Umbilical cord (tissue), 2 donors: Measurements from ENCODE around the gene ACTL6B. TPM values are rescaled to one million over a fixed set of nuclear protein-coding genes. Genes with fewer than 3 reads are reported as not detected.

Experiments
- DNase-seq: peaks from one replicate; pipeline ENCODE4 v3.0.0-alpha.2; 2015; ENCODE audit warnings: low spot score
- total RNA-seq: library from RNA; depleted of rRNA; stranded (reverse); fragments of >200 nt; gene quantifications from one replicate; pipeline ENCODE4 v1.2.3, GENCODE V29; 2014; ENCODE audit warnings: low replicate concordance; ENCODE audit not compliant: insufficient read depth

ACTL6B gene
- total RNA-seq, 1 donor from 2014 or later: not detected

DNA sequence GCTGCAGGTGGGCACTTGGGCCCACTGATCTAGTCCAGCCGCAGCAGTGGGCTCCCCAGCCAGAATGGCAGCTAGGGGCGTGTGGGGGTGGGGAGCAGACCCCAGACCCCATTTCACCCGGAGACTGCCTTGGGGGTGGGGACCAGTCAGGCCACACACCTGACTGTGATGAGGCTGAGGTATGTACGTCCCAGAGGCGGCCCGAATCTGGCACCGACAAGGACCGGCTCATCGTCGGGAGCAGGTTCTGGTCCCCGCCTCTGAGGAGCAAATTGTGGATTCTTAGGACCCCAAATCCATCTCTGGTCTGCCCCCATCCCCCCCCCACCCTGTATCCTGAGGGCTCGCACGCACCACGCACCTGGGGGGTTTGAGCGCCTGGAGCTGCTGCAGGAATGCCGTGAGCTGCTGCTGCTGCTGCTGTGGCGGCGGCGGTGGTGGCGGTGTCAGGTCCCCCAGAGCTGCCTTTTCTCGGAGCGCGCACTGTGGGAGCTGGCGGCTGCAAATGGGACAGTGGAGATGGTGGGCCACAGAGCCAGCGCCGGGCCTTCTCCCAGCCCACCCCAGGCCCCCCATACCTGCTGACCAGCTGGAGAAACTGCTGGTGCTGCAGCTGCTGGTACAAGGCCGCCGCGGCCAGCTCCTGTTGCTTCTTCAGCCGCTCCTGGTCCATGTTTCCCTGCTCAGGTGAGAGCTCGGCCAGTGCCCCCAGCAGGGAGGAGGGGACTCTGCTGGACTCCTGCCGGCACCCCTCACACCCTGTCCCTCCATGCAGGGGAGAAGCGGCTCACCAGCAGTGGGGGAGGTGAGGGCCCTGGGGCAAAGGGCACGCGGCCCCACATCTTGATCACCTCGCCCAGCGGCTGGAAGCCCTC, 27.6 kb upstream of the ACTL6B start:
- DNase-seq: no peak

DNA sequence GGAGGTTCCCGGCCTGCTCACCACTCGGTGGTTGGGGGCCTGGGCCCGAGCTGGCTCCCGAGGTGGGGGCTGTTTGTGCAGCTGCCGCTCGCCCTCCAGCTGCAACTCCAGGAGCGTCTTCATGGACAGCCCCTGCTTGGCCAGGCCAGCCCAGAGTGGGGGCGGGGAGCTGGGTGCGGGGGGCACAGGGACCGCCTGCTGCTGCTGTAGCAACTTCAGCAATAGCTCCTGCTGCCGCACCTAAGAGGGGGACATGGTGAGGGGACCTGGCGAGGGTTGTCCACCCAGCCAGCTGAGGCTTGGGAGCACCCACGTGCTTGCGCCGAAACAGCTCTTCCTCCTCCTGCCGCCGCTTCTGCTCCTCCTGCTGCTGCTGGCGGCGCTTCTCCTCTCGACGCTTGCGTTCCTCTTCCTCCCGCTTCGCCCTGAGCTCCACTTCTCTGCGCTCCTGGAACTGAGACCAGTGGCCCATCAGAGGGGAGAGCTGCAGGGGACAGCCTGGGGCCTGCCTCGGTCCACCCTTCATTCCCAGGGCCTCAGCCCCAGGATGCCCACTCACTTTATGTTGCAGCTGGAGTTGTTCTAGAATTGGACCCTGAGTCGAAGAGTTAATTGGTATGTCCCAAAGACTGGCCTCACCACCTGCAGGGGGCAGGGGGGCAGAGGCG, 26.9 kb upstream of the ACTL6B start:
- no peak for DNase-seq

- DNase-seq: no peak
These were observed 26.0 kb upstream of the ACTL6B start for GRCh38 chr7:100682228-100682741.

- DNase-seq: no peak
These were observed 25.4 kb upstream of the ACTL6B start for GRCh38 chr7:100681491-100682227.

GRCh38 chr7:100680576-100681271, 24.5 kb upstream of the ACTL6B start:
- no peak for DNase-seq

- no peak for DNase-seq
These were observed 23.8 kb upstream of the ACTL6B start for GRCh38 chr7:100679927-100680575.

DNA sequence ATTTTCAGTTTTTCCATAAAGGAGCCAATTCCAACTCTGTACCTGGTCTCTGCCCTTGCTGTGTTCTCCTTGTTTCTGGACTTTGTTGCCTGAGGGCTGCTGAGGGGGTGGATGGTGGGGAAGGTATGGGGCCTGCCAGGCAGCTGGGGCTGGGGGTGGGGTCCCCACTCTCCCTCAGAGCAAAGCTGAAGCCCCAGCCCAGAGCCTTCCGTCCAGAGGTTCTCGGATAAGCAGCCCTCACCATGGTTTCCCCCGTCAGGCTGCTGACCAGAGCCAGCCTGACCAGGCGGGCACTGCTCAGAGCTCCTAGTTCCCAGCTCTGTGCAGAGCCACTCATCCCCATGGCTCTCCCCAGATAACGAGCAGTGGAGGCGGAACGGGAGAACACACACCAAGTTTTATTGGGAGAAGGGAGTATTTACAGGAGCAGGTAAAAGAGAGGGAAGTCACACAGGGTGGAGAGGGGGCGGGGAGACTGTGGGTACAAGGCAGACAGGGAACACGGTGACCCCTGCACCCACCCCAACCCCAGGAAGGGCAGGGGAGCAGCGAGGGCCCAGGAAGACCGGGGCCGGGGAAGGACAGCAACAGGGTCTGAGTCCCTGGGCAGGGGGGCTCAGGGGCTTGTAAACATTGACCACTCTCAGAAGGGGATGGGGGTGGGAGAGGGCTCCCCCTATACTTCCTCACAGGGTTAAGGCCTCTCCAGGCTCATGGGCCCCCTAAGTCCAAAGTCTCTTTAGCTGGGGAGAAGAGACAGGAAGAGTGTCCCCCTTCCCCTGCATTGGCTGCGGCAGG, 23.1 kb upstream of the ACTL6B start:
- no peak for DNase-seq

- no peak for DNase-seq
These were observed 22.2 kb upstream of the ACTL6B start for GRCh38 chr7:100678291-100678984.

DNA sequence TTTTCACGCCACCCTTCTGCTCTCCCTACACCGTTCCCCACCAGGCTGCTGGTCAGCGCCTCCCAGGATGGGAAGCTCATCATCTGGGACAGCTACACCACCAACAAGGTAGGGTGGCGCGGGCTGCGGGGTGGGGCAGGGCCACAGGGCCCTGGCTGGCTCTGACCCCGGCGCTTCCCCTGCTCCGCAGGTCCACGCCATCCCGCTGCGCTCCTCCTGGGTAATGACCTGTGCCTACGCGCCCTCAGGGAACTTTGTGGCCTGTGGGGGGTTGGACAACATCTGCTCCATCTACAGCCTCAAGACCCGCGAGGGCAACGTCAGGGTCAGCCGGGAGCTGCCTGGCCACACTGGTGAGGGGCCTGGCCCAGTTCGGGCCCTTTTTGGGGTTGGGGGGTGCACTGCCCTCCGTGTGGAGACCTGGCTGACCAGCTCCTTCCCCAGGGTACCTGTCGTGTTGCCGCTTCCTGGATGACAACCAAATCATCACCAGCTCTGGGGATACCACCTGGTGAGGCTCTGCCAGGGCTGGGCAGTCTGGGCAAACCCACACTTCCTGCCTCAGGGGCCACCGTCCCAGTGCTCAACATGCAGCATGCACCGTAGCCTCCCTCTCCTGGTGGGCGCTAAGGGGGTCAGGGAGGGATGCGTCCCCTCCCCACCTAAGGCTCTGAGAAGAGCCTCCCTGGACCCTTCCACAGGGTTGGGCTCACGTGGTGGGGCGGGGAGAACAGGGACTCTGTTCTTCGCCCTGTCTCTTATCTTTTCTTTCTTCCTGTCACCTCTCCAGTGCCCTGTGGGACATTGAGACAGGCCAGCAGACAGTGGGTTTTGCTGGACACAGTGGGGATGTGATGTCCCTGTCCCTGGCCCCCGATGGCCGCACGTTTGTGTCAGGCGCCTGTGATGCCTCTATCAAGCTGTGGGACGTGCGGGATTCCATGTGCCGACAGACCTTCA, 21.3 kb upstream of the ACTL6B start:
- DNase-seq: no peak

DNA sequence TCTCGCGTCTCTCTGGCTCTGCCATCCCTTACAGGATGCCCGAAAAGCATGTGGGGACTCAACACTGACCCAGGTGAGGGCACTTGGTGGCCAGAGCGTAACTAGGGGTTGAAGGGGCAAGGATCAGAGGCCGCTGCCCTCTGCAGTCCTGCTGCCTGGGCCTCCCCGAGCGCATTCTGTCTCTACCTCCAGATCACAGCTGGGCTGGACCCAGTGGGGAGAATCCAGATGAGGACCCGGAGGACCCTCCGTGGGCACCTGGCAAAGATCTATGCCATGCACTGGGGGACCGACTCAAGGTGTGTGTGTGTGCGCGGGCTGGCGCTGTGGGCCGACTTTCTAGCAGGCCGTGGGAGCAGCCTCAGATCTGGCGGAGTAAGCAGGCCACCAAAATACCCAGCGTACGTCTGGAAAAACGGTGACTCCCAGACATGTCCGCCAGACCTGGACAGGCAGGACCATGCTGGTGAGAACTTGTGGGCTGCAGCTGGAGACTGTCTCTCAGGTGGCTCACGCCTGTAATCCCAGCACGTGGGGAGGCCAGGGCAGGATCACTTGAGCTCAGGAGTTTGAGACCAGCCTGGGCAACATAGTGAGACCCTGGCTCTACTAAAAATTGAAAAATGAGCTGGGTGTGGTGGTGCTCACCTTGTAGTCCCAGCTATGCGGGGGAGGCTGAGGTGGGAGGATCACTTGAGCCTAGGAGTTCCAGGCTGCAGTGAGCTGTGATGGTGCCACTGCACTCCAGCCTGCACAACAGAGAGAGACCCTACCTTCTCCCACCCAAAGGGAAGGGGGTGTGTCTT, 20.5 kb upstream of the ACTL6B start:
- DNase-seq: no peak

- DNase-seq: peak; percentile 74
These were observed 19.5 kb upstream of the ACTL6B start for GRCh38 chr7:100675581-100676350.

GRCh38 chr7:100675105-100675451, 18.8 kb upstream of the ACTL6B start:
- DNase-seq: no peak

- peak; percentile 29 for DNase-seq
These were observed 18.3 kb upstream of the ACTL6B start for GRCh38 chr7:100674411-100675104.

DNA sequence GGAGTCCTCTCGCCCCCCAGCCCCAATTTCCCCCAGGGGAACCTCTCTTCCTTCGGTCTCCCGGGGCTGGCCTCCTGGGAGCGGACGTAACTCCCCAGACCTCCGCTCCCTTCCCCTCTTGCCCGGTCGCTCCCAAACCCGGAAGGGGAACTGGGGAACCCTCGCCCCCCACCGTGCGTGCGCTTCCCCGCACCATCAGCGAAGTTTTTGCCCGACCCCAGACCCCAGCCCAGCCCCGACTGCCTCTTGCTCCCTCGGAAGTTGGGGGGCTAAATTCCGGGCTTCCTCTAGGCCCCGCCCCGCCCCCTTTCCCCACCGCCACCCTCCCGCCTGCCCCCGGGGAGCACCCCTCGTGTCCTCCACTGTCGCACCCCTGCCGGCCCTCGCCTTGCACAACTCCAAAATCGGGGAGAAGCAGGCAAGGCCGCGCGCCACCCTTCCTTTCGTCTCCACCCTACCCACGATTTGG, 17.7 kb upstream of the ACTL6B start:
- DNase-seq: peak; percentile 59

GRCh38 chr7:100673302-100673941, 17.2 kb upstream of the ACTL6B start, which contains the start of gene GNB2:
GNB2 (plus strand) TSS chr7:100673740; CDS start chr7:100676266, 2,526 bp downstream.
- peak; percentile 99 for DNase-seq
